Gastrocnemius medialis (tissue), 4 donors: ENCODE results near the gene CERS6.

ENCODE experiments used
- CTCF ChIP-seq, 5 experiments: fragments of 450-650 bp in 3 of 5; fragments of 200-600 bp in 2 of 5; sonication (generic) in 2 of 5; IDR thresholded peaks in 4 of 5; conservative IDR thresholded peaks in 1 of 5; 1 replicate in 4 of 5; 2 replicates in 1 of 5; pipeline ENCODE4 v1.5.1; 2016 to 2019; ENCODE audit warnings: antibody characterized with exemption in 5 of 5, mild to moderate bottlenecking in 3 of 5, moderate library complexity in 3 of 5
- POLR2A ChIP-seq, 2 donors: fragments of 450-650 bp; IDR thresholded peaks; one replicate each; pipeline ENCODE4 v1.6.1; 2017; ENCODE audit warnings: antibody characterized with exemption in 2 of 2, mild to moderate bottlenecking in 2 of 2, moderate library complexity in 2 of 2

- TF ChIP-seq CTCF (IDR thresholded peaks at IDR 0.05 in 4 of 5, conservative IDR thresholded peaks at IDR 0.05 in 1 of 5) (no peak), POLR2A (IDR thresholded peaks at IDR 0.05) (no peak)
Measured at GRCh38 chr2:168469281-168469988, 13.4 kb downstream of the CERS6 start.
